Inflammatory macrophage (primary cell): ENCODE data around the gene SIAH3.

ENCODE experiments used
- DNase-seq, 2 donors: peaks; one replicate each; pipeline ENCODE4 v3.0.0-alpha.2; 2020 to 2022

SIAH3 gene

DNA sequence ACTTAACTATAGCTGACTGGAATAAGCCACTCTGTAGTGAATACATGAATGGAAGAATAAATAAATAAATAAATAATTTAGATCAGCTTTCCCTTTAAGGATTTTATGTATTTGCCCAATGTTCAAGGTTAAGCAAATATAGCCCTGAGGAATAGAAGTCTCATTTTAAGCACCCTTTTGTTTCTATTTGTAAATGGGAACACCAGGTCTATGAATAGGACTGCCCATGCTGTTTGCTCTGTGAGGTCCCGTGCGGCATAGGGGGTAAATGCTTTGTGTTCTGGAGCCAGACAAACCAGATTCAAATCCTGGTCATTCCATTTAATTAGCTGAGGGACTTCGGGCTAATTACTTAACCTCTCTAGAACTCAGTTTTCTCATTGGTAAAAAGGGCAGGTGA, 120.1 kb downstream of the SIAH3 start:
- no peak for DNase-seq

GRCh38 chr13:45728759-45729158, 122.8 kb downstream of the SIAH3 start:
- DNase-seq = no peak
